B cell (primary cell): Measurements from ENCODE around the gene GPR108.

Source experiments
- EZH2 ChIP-seq: IDR thresholded peaks from 2 replicates; pipeline ENCODE4 v1.6.1; 2012; ENCODE audit warnings: borderline replicate concordance, low read depth, mild to moderate bottlenecking, moderate library complexity, low read length; ENCODE audit not compliant: insufficient read depth, poor library complexity, severe bottlenecking
- TF ChIP-seq, protein P1 (sequence below): fragments of 200-600 bp; IDR thresholded peaks from one replicate; pipeline ENCODE4 v1.8.0; 2022; ENCODE audit warnings: antibody characterized with exemption, mild to moderate bottlenecking

- TF ChIP-seq EZH2: no peak
- TF ChIP-seq, protein P1, sequence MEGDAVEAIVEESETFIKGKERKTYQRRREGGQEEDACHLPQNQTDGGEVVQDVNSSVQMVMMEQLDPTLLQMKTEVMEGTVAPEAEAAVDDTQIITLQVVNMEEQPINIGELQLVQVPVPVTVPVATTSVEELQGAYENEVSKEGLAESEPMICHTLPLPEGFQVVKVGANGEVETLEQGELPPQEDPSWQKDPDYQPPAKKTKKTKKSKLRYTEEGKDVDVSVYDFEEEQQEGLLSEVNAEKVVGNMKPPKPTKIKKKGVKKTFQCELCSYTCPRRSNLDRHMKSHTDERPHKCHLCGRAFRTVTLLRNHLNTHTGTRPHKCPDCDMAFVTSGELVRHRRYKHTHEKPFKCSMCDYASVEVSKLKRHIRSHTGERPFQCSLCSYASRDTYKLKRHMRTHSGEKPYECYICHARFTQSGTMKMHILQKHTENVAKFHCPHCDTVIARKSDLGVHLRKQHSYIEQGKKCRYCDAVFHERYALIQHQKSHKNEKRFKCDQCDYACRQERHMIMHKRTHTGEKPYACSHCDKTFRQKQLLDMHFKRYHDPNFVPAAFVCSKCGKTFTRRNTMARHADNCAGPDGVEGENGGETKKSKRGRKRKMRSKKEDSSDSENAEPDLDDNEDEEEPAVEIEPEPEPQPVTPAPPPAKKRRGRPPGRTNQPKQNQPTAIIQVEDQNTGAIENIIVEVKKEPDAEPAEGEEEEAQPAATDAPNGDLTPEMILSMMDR: no peak
Measured at GRCh38 chr19:6739390-6739882, 2.1 kb upstream of the GPR108 start, which contains the start of gene TRIP10.
